GM12873 (cell line): ENCODE results near the gene ZNF821.

ENCODE experiments used
- CTCF ChIP-seq: IDR thresholded peaks from 2 replicates; pipeline ENCODE4 v1.5.1; 2012; ENCODE audit warnings: low read depth, mild to moderate bottlenecking, moderate library complexity, low read length, control low read depth; ENCODE audit not compliant: insufficient read depth; ENCODE audit errors: missing control alignments

The ZNF821 gene

DNA sequence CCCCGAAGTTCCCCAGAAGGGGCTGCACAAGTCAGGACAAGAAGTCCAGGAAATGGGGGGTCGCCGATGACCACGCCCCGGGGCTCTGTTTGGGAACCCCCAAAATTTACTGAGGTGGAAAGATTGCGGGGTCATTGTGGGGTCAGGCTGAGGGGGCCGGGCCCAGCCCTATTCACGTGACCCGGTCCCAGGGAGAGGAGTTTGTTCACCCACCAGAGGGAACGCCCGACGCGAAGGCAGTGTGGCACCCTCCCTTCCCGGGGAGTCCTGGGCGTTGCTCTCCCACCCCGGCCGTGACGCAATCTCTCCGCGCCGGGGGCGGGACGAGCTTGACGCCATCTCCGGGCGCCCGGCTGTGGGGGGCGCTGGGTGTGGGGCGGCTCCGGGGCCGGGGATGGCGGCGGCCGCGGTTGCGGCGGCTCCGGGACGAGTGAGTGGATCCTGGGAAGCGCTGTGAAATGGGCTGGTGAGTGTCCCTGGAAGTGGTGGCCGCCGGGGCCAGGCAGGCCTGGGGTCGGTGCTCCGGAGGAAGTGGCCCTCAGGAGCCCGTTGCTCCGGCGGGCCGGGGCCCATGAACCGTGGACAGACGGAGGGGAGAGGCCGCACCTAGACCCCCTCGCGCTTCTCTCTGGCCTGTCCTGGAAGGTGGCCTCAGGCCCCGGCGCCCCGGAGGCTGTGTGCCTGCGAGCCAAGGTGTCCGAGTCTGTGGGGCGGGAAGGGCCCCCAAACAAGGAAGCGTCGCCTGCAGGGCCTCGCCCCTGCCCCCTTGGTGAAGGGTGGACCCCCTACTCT is 38.1 kb downstream of the ZNF821 start, which contains the start of gene ATXN1L:
TSS of gene ATXN1L (plus strand) at position 338 of the 792 bp plus-strand sequence. CDS start 3,765 bp downstream, outside the sequence.
- no peak for TF ChIP-seq CTCF

GRCh38 chr16:71843572-71843971 is 40.4 kb downstream of the ZNF821 start:
- no peak for TF ChIP-seq CTCF

DNA sequence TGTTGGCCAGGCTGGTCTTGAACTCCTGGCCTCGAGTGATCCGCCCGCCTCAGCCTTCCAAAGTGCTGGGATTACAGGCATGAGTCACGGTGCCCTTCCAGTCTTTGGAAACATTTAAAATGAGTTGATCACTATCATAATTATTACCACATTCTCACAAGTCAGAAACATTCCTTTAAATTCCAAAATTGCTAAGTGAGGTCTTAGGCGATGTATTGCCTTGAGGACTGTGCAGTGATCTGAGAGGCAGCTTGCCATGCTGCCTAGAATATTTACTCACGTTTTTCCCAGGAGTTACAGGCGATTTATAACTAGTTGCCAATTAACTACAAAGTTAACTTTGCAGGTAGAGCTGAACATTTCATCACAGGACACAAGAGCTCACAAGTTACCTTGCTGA is 43.9 kb downstream of the ZNF821 start:
- no peak for TF ChIP-seq CTCF

- TF ChIP-seq CTCF: no peak
Observed at GRCh38 chr16:71837150-71837549, 46.8 kb downstream of the ZNF821 start.

DNA sequence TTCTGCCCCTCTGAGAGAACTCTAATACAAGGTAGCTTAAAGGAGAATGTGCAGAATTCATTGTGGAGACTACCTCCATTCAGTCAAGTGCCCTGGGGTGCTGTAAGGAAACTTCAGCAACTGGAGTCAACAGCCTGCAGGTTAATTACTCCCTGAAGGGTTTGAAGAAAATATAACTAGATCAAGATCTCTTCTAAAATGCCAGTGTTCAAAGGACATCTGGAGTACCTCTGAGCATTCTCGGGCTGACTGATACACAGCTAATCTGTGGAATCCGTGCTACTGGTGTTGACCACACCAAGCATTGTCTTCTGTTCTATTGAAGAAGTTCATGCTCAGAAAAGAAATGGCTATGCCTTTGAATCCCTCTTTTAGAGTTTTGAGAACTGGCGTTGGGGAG is 49.7 kb downstream of the ZNF821 start:
- TF ChIP-seq CTCF: no peak

GRCh38 chr16:71830359-71830758 is 53.6 kb downstream of the ZNF821 start:
- TF ChIP-seq CTCF: no peak

GRCh38 chr16:71826533-71827017 is 57.4 kb downstream of the ZNF821 start:
- TF ChIP-seq CTCF: no peak
